HG03280 (cell line): ENCODE measurements around the gene ADAD2.

ENCODE experiments used
- ATAC-seq: cut with Tn5 transposase; IDR thresholded peaks from one replicate; pipeline ENCODE4 v1.9.1; 2021; ENCODE audit warnings: mild to moderate bottlenecking, moderate library complexity; ENCODE audit not compliant: unreplicated experiment

ADAD2 gene

GRCh38 chr16:84244728-84245127, 53.8 kb downstream of the ADAD2 start:
- ATAC-seq: no peak

GRCh38 chr16:84245956-84246678, 55.2 kb downstream of the ADAD2 start:
- no peak for ATAC-seq

GRCh38 chr16:84246679-84247077, 55.7 kb downstream of the ADAD2 start:
- ATAC-seq: no peak
